ENCODE results near the gene FERD3L.

DNA sequence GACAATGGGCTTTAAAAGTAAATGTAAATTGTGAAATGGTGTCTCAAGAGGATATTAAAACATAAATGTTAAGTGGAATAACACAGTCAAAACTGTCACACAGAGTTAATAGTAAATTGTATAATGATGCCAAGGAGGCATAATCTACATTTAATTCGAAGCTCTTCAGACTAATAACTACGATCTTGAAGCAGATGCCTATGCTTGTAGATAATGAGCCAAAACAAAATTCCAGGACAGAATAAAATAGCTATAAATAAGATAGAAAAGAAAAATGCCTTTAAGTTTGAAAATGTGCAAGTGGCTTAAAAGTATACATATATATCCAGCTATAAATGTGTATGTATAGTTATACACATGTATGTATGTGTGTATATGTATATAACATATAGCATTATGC lies 45.3 kb downstream of the FERD3L start:
- TF ChIP-seq, protein P1, sequence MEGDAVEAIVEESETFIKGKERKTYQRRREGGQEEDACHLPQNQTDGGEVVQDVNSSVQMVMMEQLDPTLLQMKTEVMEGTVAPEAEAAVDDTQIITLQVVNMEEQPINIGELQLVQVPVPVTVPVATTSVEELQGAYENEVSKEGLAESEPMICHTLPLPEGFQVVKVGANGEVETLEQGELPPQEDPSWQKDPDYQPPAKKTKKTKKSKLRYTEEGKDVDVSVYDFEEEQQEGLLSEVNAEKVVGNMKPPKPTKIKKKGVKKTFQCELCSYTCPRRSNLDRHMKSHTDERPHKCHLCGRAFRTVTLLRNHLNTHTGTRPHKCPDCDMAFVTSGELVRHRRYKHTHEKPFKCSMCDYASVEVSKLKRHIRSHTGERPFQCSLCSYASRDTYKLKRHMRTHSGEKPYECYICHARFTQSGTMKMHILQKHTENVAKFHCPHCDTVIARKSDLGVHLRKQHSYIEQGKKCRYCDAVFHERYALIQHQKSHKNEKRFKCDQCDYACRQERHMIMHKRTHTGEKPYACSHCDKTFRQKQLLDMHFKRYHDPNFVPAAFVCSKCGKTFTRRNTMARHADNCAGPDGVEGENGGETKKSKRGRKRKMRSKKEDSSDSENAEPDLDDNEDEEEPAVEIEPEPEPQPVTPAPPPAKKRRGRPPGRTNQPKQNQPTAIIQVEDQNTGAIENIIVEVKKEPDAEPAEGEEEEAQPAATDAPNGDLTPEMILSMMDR (IDR thresholded peaks at IDR 0.05) = no peak
- TF ChIP-seq POLR2A (IDR thresholded peaks at IDR 0.05) = no peak
